Activated CD4-positive, alpha-beta memory T cell treated with anti-CD3 and anti-CD28 coated beads, Interleukin-2, amount 10 ng/mL, durations not matched to agents 7 days and 5 days (primary cell): ENCODE results near the gene BCS1L. TPM values are rescaled to one million over a fixed set of nuclear protein-coding genes. Genes with fewer than 3 reads are reported as not detected.

Source experiments
- CTCF ChIA-PET: fragments of 350-600 bp; sonication (Branson Sonifier 250); formaldehyde crosslinking; loops from one replicate; lab custom pipeline; 2021; ENCODE audit warnings: antibody characterized with exemption, inconsistent platforms; lab: Charles Lee
- POLR2A ChIA-PET: fragments of 350-600 bp; sonication (Branson Sonifier 250); formaldehyde crosslinking; loops from one replicate; lab custom pipeline; 2021; ENCODE audit warnings: antibody characterized with exemption; lab: Charles Lee
- DNase-seq: peaks from one replicate; pipeline ENCODE4 v3.0.0-alpha.2; 2020
- H3K27ac Mint-ChIP-seq: one replicate; pipeline ENCODE4 v1.8.0; 2021; ENCODE audit warnings: mild to moderate bottlenecking, mixed read lengths
- H3K27me3 Mint-ChIP-seq: one replicate; pipeline ENCODE4 v1.8.0; 2021; ENCODE audit warnings: mixed read lengths
- H3K36me3 Mint-ChIP-seq: one replicate; pipeline ENCODE4 v1.8.0; 2021; ENCODE audit warnings: low read depth, mixed read lengths
- H3K4me1 Mint-ChIP-seq: one replicate; pipeline ENCODE4 v1.8.0; 2021; ENCODE audit warnings: mixed read lengths
- H3K4me3 Mint-ChIP-seq: one replicate; pipeline ENCODE4 v1.8.0; 2021; ENCODE audit warnings: mild to moderate bottlenecking, mixed read lengths
- H3K9me3 Mint-ChIP-seq: one replicate; pipeline ENCODE4 v1.8.0; 2021; ENCODE audit warnings: mixed read lengths
- total RNA-seq, 2 experiments: library from RNA; stranded (reverse); gene quantifications; one replicate each; pipeline ENCODE4 v1.2.3, GENCODE V29; 2021

Gene BCS1L
- total RNA-seq, 2 experiments from 2014 or later = 35.0 to 39.8 TPM

DNA sequence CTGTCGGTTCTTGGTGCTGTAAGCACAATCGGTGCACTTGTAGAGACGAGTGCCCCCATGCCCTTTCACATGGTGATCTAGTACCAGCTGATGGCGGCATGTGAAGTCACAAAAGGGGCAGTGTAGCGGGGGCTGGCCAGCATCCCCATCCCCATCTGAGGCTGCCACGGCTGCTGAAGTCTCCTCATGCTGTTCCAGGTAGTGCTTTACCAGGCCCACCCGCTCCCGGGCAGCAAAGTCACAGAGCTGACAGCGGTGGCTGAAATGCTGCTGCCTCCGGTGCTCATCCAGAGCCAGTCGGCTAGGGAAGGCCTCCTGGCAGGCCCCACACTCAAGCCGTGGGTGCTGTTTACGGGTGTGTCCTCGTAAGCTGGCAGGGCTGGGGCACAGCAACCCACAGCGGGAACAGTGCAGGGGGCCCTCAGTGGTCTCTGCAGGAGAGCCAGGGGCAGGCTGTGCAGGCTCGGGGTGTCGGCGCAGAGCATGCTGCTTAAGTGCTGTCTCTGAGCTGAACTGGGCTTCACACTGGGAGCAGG, 17.3 kb upstream of the BCS1L start:
- H3K9me3 Mint-ChIP-seq = no peaks in the 10 kb centered on the region
- H3K4me1 Mint-ChIP-seq = no peaks in the 10 kb centered on the region
- no peak overlapping the region for H3K4me3 Mint-ChIP-seq
- H3K27ac Mint-ChIP-seq = no peak overlapping the region
- H3K36me3 Mint-ChIP-seq = peaks cover 62% of the 10 kb centered on the region
- H3K27me3 Mint-ChIP-seq = no peaks in the 10 kb centered on the region
- ChIA-PET POLR2A (no interaction called here), CTCF (no interaction called here)
- DNase-seq = no peak

GRCh38 chr2:218642786-218643185, 16.7 kb upstream of the BCS1L start:
- Mint-ChIP-seq H3K4me3 (no peak overlapping the region), H3K4me1 (no peaks in the 10 kb centered on the region), H3K9me3 (no peaks in the 10 kb centered on the region), H3K27ac (no peak overlapping the region), H3K36me3 (peaks cover 63% of the 10 kb centered on the region), H3K27me3 (no peaks in the 10 kb centered on the region)
- CTCF ChIA-PET = no interaction called here
- POLR2A ChIA-PET = no interaction called here
- no peak for DNase-seq

- Mint-ChIP-seq H3K4me3 (no peak overlapping the region), H3K36me3 (peaks cover 65% of the 10 kb centered on the region), H3K4me1 (peaks cover 1% of the 10 kb centered on the region), H3K27me3 (no peaks in the 10 kb centered on the region), H3K9me3 (no peaks in the 10 kb centered on the region), H3K27ac (no peak overlapping the region)
- ChIA-PET POLR2A (interaction anchor here (0.9 kb wide), 1 partner anchor 15 kb away, joined by 4 read pairs; no protein-coding TSS in a partner anchor), CTCF (no interaction called here)
- no peak for DNase-seq
Measured at GRCh38 chr2:218643751-218644310, 15.7 kb upstream of the BCS1L start.

GRCh38 chr2:218644721-218645120, 14.8 kb upstream of the BCS1L start:
- peaks cover 1% of the 10 kb centered on the region for H3K4me1 Mint-ChIP-seq
- H3K27me3 Mint-ChIP-seq = no peaks in the 10 kb centered on the region
- POLR2A ChIA-PET = no interaction called here
- H3K27ac Mint-ChIP-seq = no peak overlapping the region
- DNase-seq = no peak
- H3K9me3 Mint-ChIP-seq = no peaks in the 10 kb centered on the region
- peaks cover 69% of the 10 kb centered on the region for H3K36me3 Mint-ChIP-seq
- no peak overlapping the region for H3K4me3 Mint-ChIP-seq
- CTCF ChIA-PET = no interaction called here

GRCh38 chr2:218645126-218645525, 14.4 kb upstream of the BCS1L start:
- no peaks in the 10 kb centered on the region for H3K9me3 Mint-ChIP-seq
- H3K36me3 Mint-ChIP-seq = peaks cover 71% of the 10 kb centered on the region
- ChIA-PET CTCF (interaction anchor here (6.1 kb wide), 1 partner anchor 14 kb away, joined by 63 read pairs; the partner anchor contains the start of genes BCS1L and ZNF142), POLR2A (no interaction called here)
- peaks cover 1% of the 10 kb centered on the region for H3K4me1 Mint-ChIP-seq
- no peak for DNase-seq
- H3K27ac Mint-ChIP-seq = no peak overlapping the region
- no peak overlapping the region for H3K4me3 Mint-ChIP-seq
- H3K27me3 Mint-ChIP-seq = no peaks in the 10 kb centered on the region

- Mint-ChIP-seq H3K27me3 (no peaks in the 10 kb centered on the region), H3K36me3 (peaks cover 74% of the 10 kb centered on the region), H3K4me1 (peaks cover 1% of the 10 kb centered on the region), H3K27ac (no peak overlapping the region), H3K4me3 (no peak overlapping the region), H3K9me3 (no peaks in the 10 kb centered on the region)
- peak; percentile 67 for DNase-seq
- CTCF ChIA-PET = interaction anchor here (0.6 to 6.1 kb wide), 17 partner anchors 11 to 439 kb away, joined by 3 to 63 read pairs (median 3); partner anchors contain the start of genes BCS1L, TTLL4 and ZNF142
- POLR2A ChIA-PET = interaction anchor here (0.9 to 4.4 kb wide), 4 partner anchors 10 to 80 kb away, joined by 3 to 22 read pairs (median 4); partner anchors contain the start of genes BCS1L, USP37 and ZNF142
Measured at GRCh38 chr2:218648088-218648786, 11.2 kb upstream of the BCS1L start.

DNA sequence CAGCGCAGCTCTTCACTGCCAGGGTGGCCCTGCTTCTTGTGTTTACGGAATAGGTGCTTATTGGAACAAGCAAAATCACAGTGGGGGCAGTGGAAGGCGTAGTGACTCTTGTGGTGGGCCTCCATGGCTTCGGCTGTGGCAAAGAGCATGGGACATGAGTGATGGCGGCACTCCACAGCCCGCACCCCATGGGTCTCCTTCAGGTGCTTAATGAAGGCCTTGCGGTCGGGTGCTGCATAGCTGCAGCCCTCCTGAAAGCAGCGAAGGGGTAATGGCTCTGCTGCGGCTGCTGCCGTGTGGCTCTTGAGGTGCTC, 10.7 kb upstream of the BCS1L start:
- ChIA-PET POLR2A (interaction anchor here (1.0 to 4.4 kb wide), 3 partner anchors 10 to 81 kb away, joined by 4 to 22 read pairs (median 4); partner anchors contain the start of genes BCS1L, USP37 and ZNF142), CTCF (interaction anchor here (0.8 to 6.1 kb wide), 9 partner anchors 10 to 439 kb away, joined by 3 to 63 read pairs (median 3); partner anchors contain the start of genes BCS1L, TTLL4 and ZNF142)
- H3K9me3 Mint-ChIP-seq = no peaks in the 10 kb centered on the region
- no peaks in the 10 kb centered on the region for H3K27me3 Mint-ChIP-seq
- DNase-seq = no peak
- peaks cover 1% of the 10 kb centered on the region for H3K4me1 Mint-ChIP-seq
- H3K27ac Mint-ChIP-seq = no peak overlapping the region
- no peak overlapping the region for H3K4me3 Mint-ChIP-seq
- H3K36me3 Mint-ChIP-seq = peaks cover 72% of the 10 kb centered on the region

DNA sequence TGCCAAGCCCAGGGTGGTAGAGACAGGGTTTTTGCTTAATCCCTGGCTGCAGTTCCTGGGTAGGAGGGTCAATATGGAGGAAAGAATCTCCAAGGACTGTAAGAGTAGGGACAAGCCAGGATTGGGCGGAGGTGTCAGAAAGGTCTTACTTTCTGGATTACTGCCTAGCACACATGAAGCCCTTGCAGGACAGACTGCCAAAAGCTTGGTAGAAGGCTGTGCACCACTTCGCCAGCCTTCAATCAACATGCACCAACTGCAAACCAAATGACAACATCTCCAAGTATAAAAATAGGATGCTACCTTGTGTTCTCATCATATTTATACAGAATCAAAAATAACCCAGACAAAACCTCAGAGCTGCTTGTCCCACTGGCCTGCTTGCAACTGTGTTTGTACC, 3.7 kb upstream of the BCS1L start:
- ChIA-PET POLR2A (no interaction called here), CTCF (interaction anchor here (0.9 to 1.2 kb wide), 3 partner anchors 32 to 192 kb away, joined by 4 to 5 read pairs (median 4); partner anchors contain the start of gene TTLL4)
- no peak for DNase-seq
- H3K36me3 Mint-ChIP-seq = peaks cover 52% of the 10 kb centered on the region
- peaks cover 37% of the 10 kb centered on the region for H3K4me1 Mint-ChIP-seq
- H3K9me3 Mint-ChIP-seq = no peaks in the 10 kb centered on the region
- no peaks in the 10 kb centered on the region for H3K27me3 Mint-ChIP-seq
- H3K27ac Mint-ChIP-seq = no peak overlapping the region
- H3K4me3 Mint-ChIP-seq = no peak overlapping the region

GRCh38 chr2:218658671-218659257, 719 bp upstream of the BCS1L start:
- CTCF ChIA-PET = interaction anchor here (0.6 to 6.0 kb wide), 19 partner anchors 11 to 636 kb away, joined by 3 to 63 read pairs (median 7); partner anchors contain the start of genes RNF25, STK36 and TTLL4

GRCh38 chr2:218659988-218660358, 490 bp downstream of the BCS1L start:
- peaks cover 60% of the 10 kb centered on the region for H3K36me3 Mint-ChIP-seq
- ChIA-PET CTCF (interaction anchor here (0.6 to 6.0 kb wide), 19 partner anchors 9 to 635 kb away, joined by 3 to 63 read pairs (median 7); partner anchors contain the start of genes RNF25, STK36, TTLL4 and ZFAND2B), POLR2A (interaction anchor here (0.9 to 6.3 kb wide), 20 partner anchors 9 to 594 kb away, joined by 3 to 76 read pairs (median 4); partner anchors contain the start of genes RNF25, STK36, TTLL4 and TUBA4A)
- H3K27me3 Mint-ChIP-seq = no peaks in the 10 kb centered on the region
- DNase-seq = no peak
- H3K9me3 Mint-ChIP-seq = no peaks in the 10 kb centered on the region
- H3K4me1 Mint-ChIP-seq = peaks cover 43% of the 10 kb centered on the region
- peak overlapping the region; percentile 97 for H3K4me3 Mint-ChIP-seq
- peak overlapping the region; percentile 84 for H3K27ac Mint-ChIP-seq

More at GRCh38 chr2:218658671-218659257, 719 bp upstream of the BCS1L start:
- no peaks in the 10 kb centered on the region for H3K9me3 Mint-ChIP-seq
- H3K27ac Mint-ChIP-seq = peak overlapping the region; percentile 84
- no peaks in the 10 kb centered on the region for H3K27me3 Mint-ChIP-seq
- POLR2A ChIA-PET = interaction anchor here (0.5 to 6.3 kb wide), 24 partner anchors 9 to 729 kb away, joined by 3 to 76 read pairs (median 4); partner anchors contain the start of genes RNF25, STK36, TTLL4 and TUBA4A
- peak overlapping the region; percentile 97 for H3K4me3 Mint-ChIP-seq
- peaks cover 56% of the 10 kb centered on the region for H3K36me3 Mint-ChIP-seq
- peak; percentile 50 for DNase-seq
- H3K4me1 Mint-ChIP-seq = peaks cover 43% of the 10 kb centered on the region

DNA sequence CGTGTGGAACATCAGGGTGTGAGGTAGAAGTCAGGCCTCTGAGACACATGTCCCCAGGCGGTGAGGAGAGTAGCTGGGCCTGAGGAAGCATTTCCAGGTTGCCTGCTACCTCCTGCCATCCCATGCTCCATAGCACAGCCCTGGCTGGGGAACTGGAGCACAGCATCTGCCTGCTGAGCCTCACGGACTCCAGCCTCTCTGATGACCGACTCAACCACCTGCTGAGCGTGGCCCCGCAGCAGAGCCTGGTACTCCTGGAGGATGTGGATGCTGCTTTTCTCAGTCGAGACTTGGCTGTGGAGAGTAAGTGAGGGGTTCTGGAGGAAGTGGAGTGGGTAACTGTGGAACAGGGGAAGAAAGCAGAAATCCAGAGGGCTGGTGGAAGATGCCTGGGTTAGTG, 2.9 kb downstream of the BCS1L start:
- Mint-ChIP-seq H3K4me1 (peaks cover 35% of the 10 kb centered on the region), H3K27me3 (no peaks in the 10 kb centered on the region), H3K9me3 (no peaks in the 10 kb centered on the region), H3K36me3 (peaks cover 55% of the 10 kb centered on the region), H3K27ac (no peak overlapping the region), H3K4me3 (no peak overlapping the region)
- POLR2A ChIA-PET = interaction anchor here (6.3 kb wide), 1 partner anchor 10 kb away, joined by 76 read pairs; the partner anchor contains the start of genes RNF25 and STK36
- DNase-seq = no peak
- CTCF ChIA-PET = interaction anchor here (5.2 kb wide), 1 partner anchor 11 kb away, joined by 47 read pairs; the partner anchor contains the start of genes RNF25 and STK36

DNA sequence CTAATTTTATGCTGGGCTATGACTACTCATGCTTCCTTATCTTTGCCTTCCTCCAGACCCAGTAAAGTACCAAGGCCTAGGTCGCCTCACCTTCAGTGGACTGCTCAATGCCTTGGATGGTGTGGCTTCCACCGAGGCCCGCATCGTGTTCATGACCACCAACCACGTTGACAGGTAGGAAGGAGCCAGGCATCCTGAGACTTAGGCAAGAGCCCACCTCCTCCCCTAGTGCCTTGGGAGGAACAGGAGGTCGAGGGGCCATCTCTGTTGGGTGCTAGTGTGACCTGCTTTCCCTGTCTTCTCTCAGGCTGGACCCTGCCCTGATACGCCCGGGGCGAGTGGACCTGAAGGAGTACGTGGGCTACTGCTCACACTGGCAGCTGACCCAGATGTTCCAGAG, 3.3 kb downstream of the BCS1L start:
- H3K4me3 Mint-ChIP-seq = no peak overlapping the region
- H3K4me1 Mint-ChIP-seq = peaks cover 32% of the 10 kb centered on the region
- peaks cover 54% of the 10 kb centered on the region for H3K36me3 Mint-ChIP-seq
- H3K27ac Mint-ChIP-seq = no peak overlapping the region
- DNase-seq = no peak
- H3K9me3 Mint-ChIP-seq = no peaks in the 10 kb centered on the region
- ChIA-PET POLR2A (interaction anchor here (6.3 kb wide), 1 partner anchor 10 kb away, joined by 76 read pairs; the partner anchor contains the start of genes RNF25 and STK36), CTCF (interaction anchor here (0.5 kb wide), 1 partner anchor 389 kb away, joined by 3 read pairs; no protein-coding TSS in a partner anchor)
- H3K27me3 Mint-ChIP-seq = no peaks in the 10 kb centered on the region
